Ishikawa (cell line): ENCODE data around the gene PNLIPRP2.
A peak's percentile ranks its signal among the peaks of the same experiment; 100 is the strongest.

Experiments
- CEBPB ChIP-seq: IDR thresholded peaks from 2 replicates; pipeline ENCODE4 v1.6.1; 2012
- CREB1 ChIP-seq: IDR thresholded peaks from 2 replicates; pipeline ENCODE4 v1.6.1; 2012; ENCODE audit warnings: low read depth
- EGR1 ChIP-seq: IDR thresholded peaks from 2 replicates; pipeline ENCODE4 v1.6.1; 2012
- EP300 ChIP-seq: IDR thresholded peaks from 2 replicates; pipeline ENCODE4 v1.6.1; 2012; ENCODE audit warnings: borderline replicate concordance
- FOXM1 ChIP-seq: IDR thresholded peaks from 2 replicates; pipeline ENCODE4 v1.6.1; 2012; ENCODE audit warnings: low read depth, borderline replicate concordance
- MAX ChIP-seq: IDR thresholded peaks from 2 replicates; pipeline ENCODE4 v1.6.1; 2012
- NFIC ChIP-seq: IDR thresholded peaks from 2 replicates; pipeline ENCODE4 v1.6.1; 2012
- RAD21 ChIP-seq: IDR thresholded peaks from 2 replicates; pipeline ENCODE4 v1.6.1; 2012; ENCODE audit warnings: low read depth
- REST ChIP-seq: IDR thresholded peaks from 2 replicates; pipeline ENCODE4 v1.6.1; 2012; ENCODE audit warnings: low read depth, mild to moderate bottlenecking
- TAF1 ChIP-seq: IDR thresholded peaks from 2 replicates; pipeline ENCODE4 v1.6.1; 2012; ENCODE audit warnings: low read depth, mild to moderate bottlenecking
- TCF12 ChIP-seq: IDR thresholded peaks from 2 replicates; pipeline ENCODE4 v1.6.1; 2012; ENCODE audit warnings: low read depth
- TEAD4 ChIP-seq: IDR thresholded peaks from 2 replicates; pipeline ENCODE4 v1.6.1; 2012
- USF1 ChIP-seq: IDR thresholded peaks from 2 replicates; pipeline ENCODE4 v1.6.1; 2012
- YY1 ChIP-seq: IDR thresholded peaks from 2 replicates; pipeline ENCODE4 v1.6.1; 2012; ENCODE audit warnings: low read depth
- ZBTB7A ChIP-seq: IDR thresholded peaks from 2 replicates; pipeline ENCODE4 v1.6.1; 2012; ENCODE audit warnings: low read depth

The PNLIPRP2 gene

GRCh38 chr10:116626815-116627214 is 6.1 kb downstream of the PNLIPRP2 start:
- TF ChIP-seq MAX (no peak), RAD21 (no peak), YY1 (no peak), CREB1 (no peak), TEAD4 (no peak), REST (no peak), USF1 (no peak), ZBTB7A (no peak), EP300 (no peak), FOXM1 (no peak), CEBPB (no peak), EGR1 (no peak), TAF1 (no peak)

- TF ChIP-seq EGR1 (no peak), RAD21 (peak; percentile 67), TAF1 (no peak)
Observed at GRCh38 chr10:116627386-116627933, 6.7 kb downstream of the PNLIPRP2 start.

- no peak for TF ChIP-seq RAD21
- TF ChIP-seq TAF1, result no peak
- no peak for TF ChIP-seq TEAD4
- no peak for TF ChIP-seq YY1
- TF ChIP-seq MAX, result no peak
- TF ChIP-seq REST, result no peak
- no peak for TF ChIP-seq CEBPB
- no peak for TF ChIP-seq CREB1
- no peak for TF ChIP-seq NFIC
- no peak for TF ChIP-seq USF1
- TF ChIP-seq FOXM1, result no peak
- no peak for TF ChIP-seq EP300
- no peak for TF ChIP-seq ZBTB7A
- TF ChIP-seq TCF12, result no peak
- no peak for TF ChIP-seq EGR1
Observed at GRCh38 chr10:116629340-116629739, 8.6 kb downstream of the PNLIPRP2 start.

- no peak for TF ChIP-seq NFIC
Observed at GRCh38 chr10:116630020-116630419, 9.3 kb downstream of the PNLIPRP2 start.

- TF ChIP-seq CREB1, result no peak
- no peak for TF ChIP-seq RAD21
- no peak for TF ChIP-seq USF1
- no peak for TF ChIP-seq EP300
- no peak for TF ChIP-seq EGR1
- TF ChIP-seq TCF12, result no peak
- TF ChIP-seq TEAD4, result no peak
- no peak for TF ChIP-seq YY1
- no peak for TF ChIP-seq FOXM1
- TF ChIP-seq MAX, result no peak
- TF ChIP-seq ZBTB7A, result no peak
- TF ChIP-seq TAF1, result no peak
- no peak for TF ChIP-seq CEBPB
- no peak for TF ChIP-seq REST
- TF ChIP-seq NFIC, result no peak
Observed at GRCh38 chr10:116631871-116632295, 11.1 kb downstream of the PNLIPRP2 start.
